ENCODE data around the gene TAF1C. TPM values are rescaled to one million over a fixed set of nuclear protein-coding genes. Genes with fewer than 3 reads are reported as not detected.
A peak's percentile ranks its signal among the peaks of the same experiment; 100 is the strongest.

Gene TAF1C
- total and polyA plus RNA-seq, 9 of the 15 experiments (the other 6 are each of a cell fraction or from before 2014, with no cell fraction given): 1.5 to 74.8 (median 21.0) TPM

- TF ChIP-seq CBX1 (IDR thresholded peaks at IDR 0.05; ENCODE audit: low read depth) (no peak), EHMT2 (IDR thresholded peaks at IDR 0.05) (no peak; the same call in 1 of the 2 replicates), NCOA2 (IDR thresholded peaks at IDR 0.05; ENCODE audit: partially characterized antibody in 2 of 2) (no peak), PKNOX1 (IDR thresholded peaks at IDR 0.05) (peak; percentile 62), FOXA3 (CRISPR knock-in tag; conservative IDR thresholded peaks at IDR 0.05 in 1 of 2, IDR thresholded peaks at IDR 0.05 in 1 of 2) (peak in 1 of 2 experiments; percentile 62; a peak in 1 of 4 replicates), PCBP1 (IDR thresholded peaks at IDR 0.05; ENCODE audit: low read depth, low read length, poor library complexity, severe bottlenecking) (no peak), NFIX (CRISPR knock-in tag; IDR thresholded peaks at IDR 0.05; ENCODE audit: low read depth) (no peak), ELK3 (CRISPR knock-in tag; IDR thresholded peaks at IDR 0.05) (no peak), EWSR1 (IDR thresholded peaks at IDR 0.05; ENCODE audit: borderline replicate concordance, low read depth, partially characterized antibody) (no peak), ZNF696 (CRISPR knock-in tag; conservative IDR thresholded peaks at IDR 0.05) (peak; percentile 68; the same call in 1 of the 2 replicates), ZBTB33 (CRISPR knock-in tag; IDR thresholded peaks at IDR 0.05) (no peak), CEBPB (tag; IDR thresholded peaks at IDR 0.05) (0 out of 2 replicates have a peak, but pooled peaks have one; percentile 29), CBFB (CRISPR knock-in tag; IDR thresholded peaks at IDR 0.05) (no peak), ZFP30 (CRISPR knock-in tag; IDR thresholded peaks at IDR 0.05; ENCODE audit: borderline replicate concordance) (no peak), NCOA4 (IDR thresholded peaks at IDR 0.05; ENCODE audit: partially characterized antibody) (no peak), ZKSCAN8 (CRISPR knock-in tag; IDR thresholded peaks at IDR 0.05) (peak; percentile 68; the same call in 1 of the 2 replicates), NEUROD1 (IDR thresholded peaks at IDR 0.05; ENCODE audit: borderline replicate concordance, low read depth, low read length, partially characterized antibody) (peak; percentile 35), ZNF780A (CRISPR knock-in tag; IDR thresholded peaks at IDR 0.05) (no peak), HMG20A (CRISPR knock-in tag; conservative IDR thresholded peaks at IDR 0.05) (no peak), ELF2 (CRISPR knock-in tag; IDR thresholded peaks at IDR 0.05) (no peak), POU5F1 (IDR thresholded peaks at IDR 0.05; ENCODE audit: borderline replicate concordance, low read depth, low read length, partially characterized antibody) (no peak), ZC3H8 (IDR thresholded peaks at IDR 0.05) (no peak), TBL1XR1 (IDR thresholded peaks at IDR 0.05; ENCODE audit: low read length in 2 of 2) (peak; percentile 35 to 58; a peak in 1 of 4 replicates), ZNF197 (CRISPR knock-in tag; IDR thresholded peaks at IDR 0.05; ENCODE audit: low read depth) (0 out of 2 replicates have a peak, but pooled peaks have one; percentile 4)
These were observed 47.8 kb downstream of the TAF1C start (continued) for GRCh38 chr16:84138824-84139627.
